CD14-positive monocyte (primary cell): ENCODE measurements around the gene SLC12A7. TPM values are rescaled to one million over a fixed set of nuclear protein-coding genes. Genes with fewer than 3 reads are reported as not detected.
"Not testable (repeated sequence)": the region's sequence is repeated elsewhere in the genome, so short reads cannot be mapped to it uniquely, and the experiment has no call there.

Experiments used
- DNase-seq, 3 donors: peaks; one replicate each; pipeline ENCODE4 v3.0.0-alpha.2; 2011 to 2022
- H2AFZ ChIP-seq: 2 replicates; pipeline ENCODE4 v1.6.0; 2012; ENCODE audit warnings: mild to moderate bottlenecking, low read depth, low read length, inconsistent platforms; ENCODE audit not compliant: insufficient read depth, poor library complexity, severe bottlenecking
- H3K27ac ChIP-seq, 2 donors: 1 replicate in 1 of 2; 2 replicates in 1 of 2; pipeline ENCODE4 v1.5.1; 2012 to 2013; ENCODE audit warnings: low read length in 2 of 2, control low read depth in 1 of 2, inconsistent platforms in 1 of 2, low read depth in 1 of 2, mild to moderate bottlenecking in 1 of 2
- H3K27me3 ChIP-seq, 2 donors: one replicate each; pipeline versions ENCODE4 v1.6.0 to v1.6.1; 2011 to 2013; ENCODE audit warnings: low read length in 2 of 2; ENCODE audit not compliant: control insufficient read depth in 2 of 2, insufficient read depth in 2 of 2
- H3K36me3 ChIP-seq, 2 donors: replicated peaks in 1 of 2; 1 replicate in 1 of 2; 2 replicates in 1 of 2; pipeline versions ENCODE4 v1.5.1 to v1.6.1; 2012 to 2013; ENCODE audit warnings: low read length in 2 of 2, control low read depth in 1 of 2, inconsistent platforms in 1 of 2, mild to moderate bottlenecking in 1 of 2; ENCODE audit not compliant: insufficient read depth in 2 of 2, control insufficient read depth in 1 of 2
- H3K4me1 ChIP-seq, 2 donors: 1 replicate in 1 of 2; 2 replicates in 1 of 2; pipeline versions ENCODE4 v1.5.1 to v1.6.1; 2012 to 2013; ENCODE audit warnings: low read length in 2 of 2, control low read depth in 1 of 2, inconsistent platforms in 1 of 2, mild to moderate bottlenecking in 1 of 2, moderate library complexity in 1 of 2; ENCODE audit not compliant: insufficient read depth in 2 of 2, control insufficient read depth in 1 of 2
- H3K4me2 ChIP-seq: replicated peaks from 2 replicates; pipeline ENCODE3; 2012; ENCODE audit warnings: low read length, moderate library complexity, mild to moderate bottlenecking; ENCODE audit not compliant: poor library complexity, severe bottlenecking; ENCODE audit errors: extremely low read depth
- H3K4me3 ChIP-seq, 3 experiments: fragments of 200-600 bp in 1 of 3; sonication (generic) in 1 of 3; replicated peaks in 1 of 3; 1 replicate in 2 of 3; 2 replicates in 1 of 3; pipeline ENCODE4 v1.5.1; 2011 to 2013; ENCODE audit warnings: low read length in 3 of 3, mild to moderate bottlenecking in 3 of 3, control low read depth in 2 of 3, low read depth in 2 of 3, inconsistent platforms in 1 of 3, moderate library complexity in 1 of 3
- H3K79me2 ChIP-seq: 2 replicates; pipeline ENCODE4 v1.6.0; 2012; ENCODE audit warnings: mild to moderate bottlenecking, control low read depth, inconsistent platforms, low read length, moderate library complexity; ENCODE audit not compliant: insufficient read depth
- H3K9ac ChIP-seq: 2 replicates; pipeline ENCODE4 v1.6.0; 2017; ENCODE audit warnings: low read length, mild to moderate bottlenecking; ENCODE audit not compliant: insufficient read depth, poor library complexity, severe bottlenecking
- H3K9me3 ChIP-seq, 2 donors: replicated peaks in 1 of 2; 1 replicate in 1 of 2; 2 replicates in 1 of 2; pipeline versions ENCODE4 v1.5.1 to v1.6.1; 2012 to 2013; ENCODE audit warnings: low read length in 2 of 2, control low read depth in 1 of 2; ENCODE audit not compliant: control insufficient read depth in 1 of 2, insufficient read depth in 1 of 2
- H4K20me1 ChIP-seq: 2 replicates; pipeline ENCODE4 v1.6.0; 2012; ENCODE audit warnings: mild to moderate bottlenecking, low read length, control low read depth, moderate library complexity; ENCODE audit not compliant: insufficient read depth
- H3K27ac Mint-ChIP-seq, 7 donors: one replicate each; pipeline ENCODE4 v1.8.0; 2020; ENCODE audit warnings: mild to moderate bottlenecking in 7 of 7, mixed read lengths in 7 of 7, moderate library complexity in 6 of 7, inconsistent platforms in 2 of 7
- H3K27me3 Mint-ChIP-seq, 3 donors: one replicate each; pipeline ENCODE4 v1.8.0; 2021 to 2022; ENCODE audit warnings: low read depth in 3 of 3, mild to moderate bottlenecking in 3 of 3, mixed read lengths in 3 of 3, moderate library complexity in 3 of 3, inconsistent platforms in 1 of 3
- H3K36me3 Mint-ChIP-seq, 2 donors: one replicate each; pipeline ENCODE4 v1.8.0; 2020; ENCODE audit warnings: mixed read lengths in 2 of 2, inconsistent platforms in 1 of 2, mild to moderate bottlenecking in 1 of 2
- H3K4me1 Mint-ChIP-seq: one replicate; pipeline ENCODE4 v1.8.0; 2020; ENCODE audit warnings: mild to moderate bottlenecking, mixed read lengths
- H3K4me3 Mint-ChIP-seq, 2 donors: one replicate each; pipeline ENCODE4 v1.8.0; 2020; ENCODE audit warnings: mild to moderate bottlenecking in 2 of 2, mixed read lengths in 2 of 2, moderate library complexity in 1 of 2
- H3K9me3 Mint-ChIP-seq, 7 donors: one replicate each; pipeline ENCODE4 v1.8.0; 2020 to 2022; ENCODE audit warnings: mixed read lengths in 7 of 7, mild to moderate bottlenecking in 6 of 7, moderate library complexity in 6 of 7, inconsistent platforms in 2 of 7
- WGBS: methylation state at CpG from one replicate; pipeline ENCODE4 v1.1.5; 2013; ENCODE audit warnings: missing lambda C conversion rate; ENCODE audit not compliant: insufficient coverage; 5-methylcytosine and 5-hydroxymethylcytosine counted together
- intact Hi-C, 2 donors: fragments of 100-400 bp; cut with micrococcal nuclease; formaldehyde crosslinking; loops; one replicate each; pipeline versions ENCODE4 v1.15.0 to v1.15.1; 2023
- polyA plus RNA-seq, 3 donors: library from polyadenylated mRNA; depleted of rRNA in 1 of 3; unstranded in 2 of 3; stranded (reverse) in 1 of 3; fragments of 300-500 nt in 2 of 3; fragments of >200 nt in 1 of 3; fragmentation: Illumina TruSeq in 2 of 3; gene quantifications; 1 replicate in 2 of 3; 2 replicates in 1 of 3; pipeline ENCODE4 v1.2.3, GENCODE V29; 2012 to 2021
- TF ChIP-seq, protein P1 (sequence below): fragments of 200-600 bp; IDR thresholded peaks from one replicate; pipeline ENCODE4 v1.8.0; 2022; ENCODE audit warnings: antibody characterized with exemption, mild to moderate bottlenecking

The SLC12A7 gene
- polyA plus RNA-seq, 3 donors, result 8.2 to 31.2 (median 12.5) TPM

DNA sequence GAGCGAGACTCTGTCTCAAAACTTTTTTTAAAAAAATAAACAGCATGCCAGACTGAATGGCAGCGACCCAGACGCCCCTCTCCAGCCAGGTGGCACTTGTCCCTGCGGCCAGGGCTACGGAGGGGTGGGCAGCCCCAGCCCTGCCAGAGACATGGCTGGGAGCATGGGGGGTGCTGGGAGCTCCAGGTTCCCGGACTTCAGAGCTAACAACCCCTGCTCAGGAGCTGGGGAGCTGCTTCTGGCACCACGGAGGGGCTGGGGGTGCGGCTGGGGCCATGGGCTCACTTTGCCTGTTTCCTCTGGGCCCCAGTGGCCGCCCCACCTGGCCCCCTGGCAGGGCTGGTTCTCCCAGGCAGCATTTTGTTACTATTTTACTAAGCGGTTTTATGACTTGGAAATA lies 49.9 kb downstream of the SLC12A7 start:
- TF ChIP-seq, protein P1, sequence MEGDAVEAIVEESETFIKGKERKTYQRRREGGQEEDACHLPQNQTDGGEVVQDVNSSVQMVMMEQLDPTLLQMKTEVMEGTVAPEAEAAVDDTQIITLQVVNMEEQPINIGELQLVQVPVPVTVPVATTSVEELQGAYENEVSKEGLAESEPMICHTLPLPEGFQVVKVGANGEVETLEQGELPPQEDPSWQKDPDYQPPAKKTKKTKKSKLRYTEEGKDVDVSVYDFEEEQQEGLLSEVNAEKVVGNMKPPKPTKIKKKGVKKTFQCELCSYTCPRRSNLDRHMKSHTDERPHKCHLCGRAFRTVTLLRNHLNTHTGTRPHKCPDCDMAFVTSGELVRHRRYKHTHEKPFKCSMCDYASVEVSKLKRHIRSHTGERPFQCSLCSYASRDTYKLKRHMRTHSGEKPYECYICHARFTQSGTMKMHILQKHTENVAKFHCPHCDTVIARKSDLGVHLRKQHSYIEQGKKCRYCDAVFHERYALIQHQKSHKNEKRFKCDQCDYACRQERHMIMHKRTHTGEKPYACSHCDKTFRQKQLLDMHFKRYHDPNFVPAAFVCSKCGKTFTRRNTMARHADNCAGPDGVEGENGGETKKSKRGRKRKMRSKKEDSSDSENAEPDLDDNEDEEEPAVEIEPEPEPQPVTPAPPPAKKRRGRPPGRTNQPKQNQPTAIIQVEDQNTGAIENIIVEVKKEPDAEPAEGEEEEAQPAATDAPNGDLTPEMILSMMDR, result no peak
- H3K27ac Mint-ChIP-seq, result no peak overlapping the region
- Histone ChIP-seq H3K4me1 (no peaks in the 10 kb centered on the region), H3K4me2 (no peak overlapping the region), H4K20me1 (peaks cover 12% of the 10 kb centered on the region), H3K79me2 (no peaks in the 10 kb centered on the region), H3K27me3 (no peaks in the 10 kb centered on the region), H3K36me3 (peaks cover 42 to 49% of the 10 kb centered on the region in 2 donors), H3K9me3 (no peaks in the 10 kb centered on the region), H3K27ac (no peak overlapping the region), H3K4me3 (no peak overlapping the region), H2AFZ (no peak overlapping the region), H3K9ac (no peak overlapping the region)
- no peaks in the 10 kb centered on the region for H3K4me1 Mint-ChIP-seq
- H3K27me3 Mint-ChIP-seq, result no peaks in the 10 kb centered on the region
- peaks cover 45 to 66% of the 10 kb centered on the region in 2 donors for H3K36me3 Mint-ChIP-seq
- no peak overlapping the region for H3K4me3 Mint-ChIP-seq
- no peaks in the 10 kb centered on the region for H3K9me3 Mint-ChIP-seq
- 78% methylated on average over 4 of the region's 10 CpGs for WGBS
- no peak for DNase-seq
- intact Hi-C loops, result no loop called here

DNA sequence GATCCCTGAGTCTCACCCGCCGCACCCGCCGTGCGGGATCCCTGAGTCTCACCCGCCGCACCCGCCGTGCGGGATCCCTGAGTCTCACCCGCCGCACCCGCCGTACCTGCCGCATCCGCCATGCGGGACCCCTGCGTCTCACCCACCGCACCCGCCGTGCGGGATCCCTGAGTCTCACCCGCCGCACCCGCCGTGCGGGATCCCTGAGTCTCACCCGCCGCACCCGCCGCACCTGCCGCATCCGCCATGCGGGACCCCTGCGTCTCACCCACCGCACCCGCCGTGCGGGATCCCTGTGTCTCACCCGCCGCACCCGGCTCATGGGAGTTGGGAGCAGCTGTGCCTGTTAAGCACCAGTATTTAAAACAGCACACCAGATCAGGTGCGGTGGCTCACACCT lies 50.6 kb downstream of the SLC12A7 start:
- H3K9ac ChIP-seq, H3K27me3 Mint-ChIP-seq, H3K27ac ChIP-seq, H3K4me1 ChIP-seq, H2AFZ ChIP-seq, H3K27me3 ChIP-seq, H3K4me2 ChIP-seq, H3K79me2 ChIP-seq, DNase-seq, H3K4me3 Mint-ChIP-seq, H4K20me1 ChIP-seq, H3K4me1 Mint-ChIP-seq, H3K4me3 ChIP-seq, H3K9me3 ChIP-seq, H3K27ac Mint-ChIP-seq, intact Hi-C loops, H3K9me3 Mint-ChIP-seq: not testable (repeated sequence)
- no CpG with 5 or more reads among the region's 43 CpGs for WGBS
- peaks cover 49% of the 10 kb centered on the region in 2 donors for H3K36me3 ChIP-seq
- peaks cover 47 to 72% of the 10 kb centered on the region in 2 donors for H3K36me3 Mint-ChIP-seq
